K562 (cell line): Measurements from ENCODE around the gene KRT33A.

ENCODE experiments used
- HDAC1 ChIP-seq, 2 experiments: fragments of 450-650 bp; IDR thresholded peaks; 2 replicates each; pipeline ENCODE4 v1.6.1; 2016 to 2017; ENCODE audit warnings: inconsistent platforms in 1 of 2, mild to moderate bottlenecking in 1 of 2, moderate library complexity in 1 of 2
- PHB2 ChIP-seq: fragments of 450-650 bp; IDR thresholded peaks from 2 replicates; pipeline ENCODE4 v1.6.1; 2017; ENCODE audit warnings: low read depth
- SAP30 ChIP-seq: fragments of 200-600 bp; sonication (generic); IDR thresholded peaks from 2 replicates; pipeline ENCODE4 v1.6.1; 2012; ENCODE audit warnings: borderline replicate concordance, low read depth, mild to moderate bottlenecking, moderate library complexity, low read length, control low read depth, inconsistent platforms; ENCODE audit not compliant: insufficient read depth, poor library complexity, severe bottlenecking
- TF ChIP-seq, protein P1 (sequence below): fragments of 250-450 bp; sonication (Bioruptor Pico); IDR thresholded peaks from 2 replicates; pipeline ENCODE4 v1.8.0; 2021; ENCODE audit warnings: mild to moderate bottlenecking, moderate library complexity

- TF ChIP-seq, protein P1, sequence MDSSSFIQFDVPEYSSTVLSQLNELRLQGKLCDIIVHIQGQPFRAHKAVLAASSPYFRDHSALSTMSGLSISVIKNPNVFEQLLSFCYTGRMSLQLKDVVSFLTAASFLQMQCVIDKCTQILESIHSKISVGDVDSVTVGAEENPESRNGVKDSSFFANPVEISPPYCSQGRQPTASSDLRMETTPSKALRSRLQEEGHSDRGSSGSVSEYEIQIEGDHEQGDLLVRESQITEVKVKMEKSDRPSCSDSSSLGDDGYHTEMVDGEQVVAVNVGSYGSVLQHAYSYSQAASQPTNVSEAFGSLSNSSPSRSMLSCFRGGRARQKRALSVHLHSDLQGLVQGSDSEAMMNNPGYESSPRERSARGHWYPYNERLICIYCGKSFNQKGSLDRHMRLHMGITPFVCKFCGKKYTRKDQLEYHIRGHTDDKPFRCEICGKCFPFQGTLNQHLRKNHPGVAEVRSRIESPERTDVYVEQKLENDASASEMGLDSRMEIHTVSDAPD (CRISPR knock-in tag), result no peak
- TF ChIP-seq SAP30, result no peak
- TF ChIP-seq HDAC1 (IDR thresholded peaks at IDR 0.05), result no peak
- TF ChIP-seq PHB2, result no peak
Measured at GRCh38 chr17:41343029-41343428, 7.6 kb downstream of the KRT33A start.
